Measurements from ENCODE around the gene UBL7. TPM values are rescaled to one million over a fixed set of nuclear protein-coding genes. Genes with fewer than 3 reads are reported as not detected.
A peak's percentile ranks its signal among the peaks of the same experiment; 100 is the strongest.

The UBL7 gene
- total and polyA plus RNA-seq, 2 donors (not counting 1 experiment from before 2014, with no cell fraction given), result 44.4 to 73.9 TPM

GRCh38 chr15:74438721-74439316 is 22.1 kb downstream of the UBL7 start:
- intact Hi-C loops (cut with micrococcal nuclease), result loop anchor here (1.0 to 10.0 kb wide), 5 partner anchors 22 to 346 kb away; partner anchors contain the start of genes CSK and UBL7
- peaks cover 36% of the 10 kb centered on the region for H3K4me1 Mint-ChIP-seq
- POLR2A ChIA-PET, result interaction anchor here (1.4 kb wide), 1 partner anchor 56 kb away, joined by 8 read pairs; no protein-coding TSS in a partner anchor

More at GRCh38 chr15:74438721-74439316, 22.1 kb downstream of the UBL7 start:
- TF ChIP-seq EZH2 (IDR thresholded peaks at IDR 0.05; ENCODE audit: borderline replicate concordance, insufficient read depth, low read depth, low read length, poor library complexity, severe bottlenecking), result no peak
- peak; percentile 90 for TF ChIP-seq CTCF (IDR thresholded peaks at IDR 0.05)
- no peaks in the 10 kb centered on the region for H4K20me1 ChIP-seq (ENCODE audit: control insufficient read depth, insufficient read depth, low read length, poor library complexity, severe bottlenecking)
- H3K4me3 ChIP-seq (ENCODE audit: control extremely low read depth in 1 of 5, extremely low read depth in 1 of 5, insufficient read depth in 1 of 5, low read depth in 2 of 5, low read length in 4 of 5), result no peak overlapping the region
- Mint-ChIP-seq H3K9me3 (ENCODE audit: insufficient read depth) (no peaks in the 10 kb centered on the region), H3K27ac (peak overlapping the region; percentile 0), H3K4me3 (no peak overlapping the region), H3K27me3 (no peaks in the 10 kb centered on the region)
- CTCF ChIA-PET, result interaction anchor here (0.6 to 26.1 kb wide), 25 partner anchors 10 to 345 kb away, joined by 3 to 855 read pairs (median 4); partner anchors contain the start of genes CYP11A1 and UBL7
- no peaks in the 10 kb centered on the region for H3K9me3 ChIP-seq (ENCODE audit: control extremely low read depth in 1 of 3, control insufficient read depth in 2 of 3, insufficient read depth in 1 of 3, low read length in 2 of 3)
- no peak overlapping the region for H3K4me2 ChIP-seq (replicated peaks; ENCODE audit: low read depth, low read length, poor library complexity, severe bottlenecking)
- peaks cover 3% of the 10 kb centered on the region for H3K79me2 ChIP-seq (ENCODE audit: control insufficient read depth, insufficient read depth, low read length)
- peaks cover 17 to 27% of the 10 kb centered on the region in 2 donors for H3K4me1 ChIP-seq (ENCODE audit: control insufficient read depth in 2 of 2, insufficient read depth in 2 of 2, low read length in 2 of 2)
- H3K27me3 ChIP-seq (replicated peaks in 1 of 4; ENCODE audit: control extremely low read depth in 1 of 4, control insufficient read depth in 3 of 4, insufficient read depth in 4 of 4, low read length in 3 of 4), result no peaks in the 10 kb centered on the region
- H2AFZ ChIP-seq (ENCODE audit: insufficient read depth, low read depth, low read length, poor library complexity, severe bottlenecking), result no peak overlapping the region
- WGBS (ENCODE audit: insufficient coverage), result 5% methylated on average over 2 of the region's 2 CpGs
- peak; percentile 44 for ATAC-seq (ENCODE audit: low read depth)
- no peak overlapping the region for H3K9ac ChIP-seq (ENCODE audit: low read length)
- DNase-seq, result peak; percentile 88
- no peak overlapping the region for H3K27ac ChIP-seq (ENCODE audit: low read length in 2 of 2)
- no peaks in the 10 kb centered on the region for H3K36me3 ChIP-seq (replicated peaks in 1 of 2; ENCODE audit: control extremely low read depth in 1 of 2, control insufficient read depth in 1 of 2, extremely low read depth in 1 of 2, insufficient read depth in 2 of 2, low read length in 1 of 2)

All from B cell (primary cell).